OCI-LY3 (cell line): ENCODE measurements around the gene FAM171A2.

ENCODE experiments used
- H2AFZ ChIP-seq: fragments of 200-600, 300-600 bp; shearing (Covaris generic); 2 replicates; pipeline ENCODE4 v1.6.0; 2014; ENCODE audit warnings: antibody characterized with exemption, low read depth, low read length
- H3K27ac ChIP-seq: fragments of 200-600, 300-600 bp; sonication (generic); 2 replicates; pipeline ENCODE4 v1.5.1; 2014; ENCODE audit warnings: mild to moderate bottlenecking, low read length, moderate library complexity, mixed read lengths
- H3K27me3 ChIP-seq: fragments of 200-600, 300-600 bp; sonication (generic); 2 replicates; pipeline ENCODE4 v1.6.1; 2014; ENCODE audit warnings: low read depth, low read length, mixed read lengths
- H3K36me3 ChIP-seq: fragments of 200-600, 300-600 bp; sonication (generic); replicated peaks from 2 replicates; pipeline ENCODE3; 2014; ENCODE audit warnings: low read depth, low read length, mixed read lengths
- H3K4me1 ChIP-seq: fragments of 300-600, 200-600 bp; sonication (generic); 2 replicates; pipeline ENCODE4 v1.6.1; 2014; ENCODE audit warnings: low read length, mixed read lengths
- H3K4me2 ChIP-seq: fragments of 200-600, 300-600 bp; sonication (generic); 2 replicates; pipeline ENCODE4 v1.6.1; 2014; ENCODE audit warnings: low read length, mixed read lengths
- H3K4me3 ChIP-seq: fragments of 300-600, 200-600 bp; sonication (generic); 2 replicates; pipeline ENCODE4 v1.5.1; 2014; ENCODE audit warnings: antibody characterized with exemption, mild to moderate bottlenecking, low read length, moderate library complexity
- H3K79me2 ChIP-seq: fragments of 300-600, 200-600 bp; shearing (Covaris generic); 2 replicates; pipeline ENCODE4 v1.6.1; 2014; ENCODE audit warnings: mild to moderate bottlenecking, low read length, mixed read lengths
- H3K9ac ChIP-seq: fragments of 300-600, 200-600 bp; shearing (Covaris generic); 2 replicates; pipeline ENCODE4 v1.6.0; 2014; ENCODE audit warnings: mild to moderate bottlenecking, low read length, moderate library complexity
- H3K9me3 ChIP-seq: fragments of 200-600, 300-600 bp; shearing (Covaris generic); 2 replicates; pipeline ENCODE4 v1.6.1; 2014; ENCODE audit warnings: low read length, mixed read lengths; ENCODE audit not compliant: insufficient read depth
- H4K20me1 ChIP-seq: fragments of 200-600, 300-600 bp; sonication (generic); 2 replicates; pipeline ENCODE4 v1.6.1; 2016; ENCODE audit warnings: low read length, mixed read lengths; ENCODE audit not compliant: insufficient read depth
- EZH2phosphoT487 ChIP-seq: fragments of 200-600 bp; shearing (Covaris generic); IDR thresholded peaks from 2 replicates; pipeline ENCODE4 v1.6.1; 2018; ENCODE audit warnings: antibody characterized with exemption, mixed run types, low read depth
- TF ChIP-seq, protein P1 (sequence below): fragments of 200-600, 300-600 bp; sonication (generic); IDR thresholded peaks from 2 replicates; pipeline ENCODE4 v1.5.1; 2014; ENCODE audit warnings: antibody characterized with exemption, low read length, low read depth

Gene FAM171A2

DNA sequence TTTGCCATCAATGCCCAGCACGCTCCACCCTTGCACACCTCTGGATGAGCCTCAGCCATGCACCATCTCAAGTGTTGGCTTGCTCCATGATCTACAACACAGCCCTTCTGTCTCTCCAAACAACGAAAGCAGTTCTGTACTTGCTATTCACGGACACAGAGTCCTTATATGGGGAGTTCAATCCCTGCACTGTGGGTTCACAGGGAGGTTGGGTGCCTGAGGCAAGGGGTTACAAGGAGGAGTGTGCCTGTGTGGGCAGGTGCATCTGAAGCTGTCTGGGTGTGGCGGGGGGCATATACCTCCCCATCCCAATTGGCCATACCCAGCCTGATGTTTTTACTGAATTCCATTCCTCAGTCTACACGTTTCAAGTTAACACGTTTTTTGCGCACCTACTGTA lies 49.6 kb downstream of the FAM171A2 start:
- Histone ChIP-seq H2AFZ (no peak overlapping the region), H3K4me2 (no peak overlapping the region), H3K9ac (no peak overlapping the region), H3K27ac (no peak overlapping the region), H3K9me3 (no peaks in the 10 kb centered on the region), H3K36me3 (no peaks in the 10 kb centered on the region), H4K20me1 (no peaks in the 10 kb centered on the region), H3K4me1 (peaks cover 7% of the 10 kb centered on the region), H3K4me3 (no peak overlapping the region), H3K27me3 (no peaks in the 10 kb centered on the region), H3K79me2 (no peaks in the 10 kb centered on the region)
- TF ChIP-seq, protein P1, sequence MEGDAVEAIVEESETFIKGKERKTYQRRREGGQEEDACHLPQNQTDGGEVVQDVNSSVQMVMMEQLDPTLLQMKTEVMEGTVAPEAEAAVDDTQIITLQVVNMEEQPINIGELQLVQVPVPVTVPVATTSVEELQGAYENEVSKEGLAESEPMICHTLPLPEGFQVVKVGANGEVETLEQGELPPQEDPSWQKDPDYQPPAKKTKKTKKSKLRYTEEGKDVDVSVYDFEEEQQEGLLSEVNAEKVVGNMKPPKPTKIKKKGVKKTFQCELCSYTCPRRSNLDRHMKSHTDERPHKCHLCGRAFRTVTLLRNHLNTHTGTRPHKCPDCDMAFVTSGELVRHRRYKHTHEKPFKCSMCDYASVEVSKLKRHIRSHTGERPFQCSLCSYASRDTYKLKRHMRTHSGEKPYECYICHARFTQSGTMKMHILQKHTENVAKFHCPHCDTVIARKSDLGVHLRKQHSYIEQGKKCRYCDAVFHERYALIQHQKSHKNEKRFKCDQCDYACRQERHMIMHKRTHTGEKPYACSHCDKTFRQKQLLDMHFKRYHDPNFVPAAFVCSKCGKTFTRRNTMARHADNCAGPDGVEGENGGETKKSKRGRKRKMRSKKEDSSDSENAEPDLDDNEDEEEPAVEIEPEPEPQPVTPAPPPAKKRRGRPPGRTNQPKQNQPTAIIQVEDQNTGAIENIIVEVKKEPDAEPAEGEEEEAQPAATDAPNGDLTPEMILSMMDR: no peak
- no peak for TF ChIP-seq EZH2phosphoT487

DNA sequence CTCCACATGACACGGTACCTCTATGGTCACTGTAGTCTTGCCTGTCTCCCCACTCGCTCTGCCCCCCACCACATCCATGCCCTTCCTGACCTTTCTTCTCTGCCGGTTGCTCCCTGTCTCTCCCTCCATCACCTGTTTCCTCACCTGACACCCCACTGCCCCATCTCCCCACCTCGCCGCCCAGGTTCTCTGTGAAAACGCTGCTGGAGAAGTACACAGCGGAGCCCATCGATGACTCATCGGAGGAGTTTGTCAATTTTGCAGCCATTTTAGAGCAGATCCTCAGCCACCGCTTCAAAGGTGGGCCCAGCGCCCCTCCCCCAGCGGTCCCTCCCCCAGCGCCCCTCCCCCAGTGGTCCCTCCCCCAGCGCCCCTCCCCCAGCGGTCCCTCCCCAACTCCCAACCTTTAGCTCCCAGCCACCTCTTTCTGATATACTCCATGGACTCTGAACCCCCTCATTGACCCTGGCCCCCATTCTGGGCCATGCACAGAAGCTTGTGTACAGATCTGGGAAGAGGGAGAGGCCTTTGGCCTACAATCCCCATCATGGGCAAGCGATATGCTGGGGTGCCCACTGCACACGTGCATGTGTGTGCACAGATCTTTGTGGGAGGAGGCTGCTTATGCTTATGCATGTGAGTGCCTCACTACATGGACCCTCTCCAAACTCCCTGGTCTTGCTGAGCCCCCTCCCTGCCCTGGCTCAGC lies 51.1 kb downstream of the FAM171A2 start:
- Histone ChIP-seq H3K4me3 (no peak overlapping the region), H3K4me1 (peaks cover 8% of the 10 kb centered on the region), H3K4me2 (no peak overlapping the region), H4K20me1 (no peaks in the 10 kb centered on the region), H3K36me3 (no peaks in the 10 kb centered on the region), H2AFZ (no peak overlapping the region), H3K27ac (no peak overlapping the region), H3K27me3 (no peaks in the 10 kb centered on the region), H3K9me3 (no peaks in the 10 kb centered on the region), H3K79me2 (no peaks in the 10 kb centered on the region), H3K9ac (no peak overlapping the region)
- TF ChIP-seq, protein P1: no peak
- TF ChIP-seq EZH2phosphoT487: no peak

DNA sequence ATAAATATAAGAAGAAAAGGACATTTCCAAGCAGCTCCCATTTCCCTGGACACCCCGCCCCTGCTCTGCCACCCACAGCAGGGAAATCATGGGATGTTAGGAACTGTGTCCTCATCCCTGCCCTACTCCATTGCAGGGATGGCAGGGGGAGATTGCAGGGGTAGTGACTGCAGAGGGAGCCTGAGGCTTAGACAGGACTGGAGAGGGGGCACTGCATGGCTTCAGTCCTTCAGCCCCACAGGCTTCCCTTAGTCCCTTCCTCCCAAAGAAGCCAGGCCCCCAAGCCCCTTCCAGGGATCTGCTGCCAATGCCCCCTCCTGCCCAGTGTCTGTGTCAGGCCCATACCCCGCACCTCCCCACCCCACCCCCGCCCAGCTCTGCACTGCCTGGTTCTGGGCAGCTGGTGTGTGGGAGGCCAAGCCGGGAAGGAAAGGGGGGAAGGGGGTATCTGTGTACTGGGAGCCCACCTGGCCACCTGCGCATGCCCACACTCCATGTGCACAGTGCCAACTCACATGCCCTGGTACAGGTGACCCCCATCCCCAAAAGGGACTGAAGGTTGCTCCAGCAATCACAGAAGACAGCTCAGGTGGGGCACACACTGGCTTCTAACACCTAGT lies 52.0 kb downstream of the FAM171A2 start:
- Histone ChIP-seq H3K4me1 (peaks cover 8% of the 10 kb centered on the region), H3K4me2 (no peak overlapping the region), H3K36me3 (no peaks in the 10 kb centered on the region), H3K9ac (no peak overlapping the region), H3K4me3 (no peak overlapping the region), H3K27ac (no peak overlapping the region), H2AFZ (no peak overlapping the region), H4K20me1 (no peaks in the 10 kb centered on the region), H3K79me2 (no peaks in the 10 kb centered on the region), H3K27me3 (peaks cover 3% of the 10 kb centered on the region; the same call in 1 of the 2 replicates), H3K9me3 (no peaks in the 10 kb centered on the region)
- no peak for TF ChIP-seq EZH2phosphoT487
- TF ChIP-seq, protein P1: no peak

DNA sequence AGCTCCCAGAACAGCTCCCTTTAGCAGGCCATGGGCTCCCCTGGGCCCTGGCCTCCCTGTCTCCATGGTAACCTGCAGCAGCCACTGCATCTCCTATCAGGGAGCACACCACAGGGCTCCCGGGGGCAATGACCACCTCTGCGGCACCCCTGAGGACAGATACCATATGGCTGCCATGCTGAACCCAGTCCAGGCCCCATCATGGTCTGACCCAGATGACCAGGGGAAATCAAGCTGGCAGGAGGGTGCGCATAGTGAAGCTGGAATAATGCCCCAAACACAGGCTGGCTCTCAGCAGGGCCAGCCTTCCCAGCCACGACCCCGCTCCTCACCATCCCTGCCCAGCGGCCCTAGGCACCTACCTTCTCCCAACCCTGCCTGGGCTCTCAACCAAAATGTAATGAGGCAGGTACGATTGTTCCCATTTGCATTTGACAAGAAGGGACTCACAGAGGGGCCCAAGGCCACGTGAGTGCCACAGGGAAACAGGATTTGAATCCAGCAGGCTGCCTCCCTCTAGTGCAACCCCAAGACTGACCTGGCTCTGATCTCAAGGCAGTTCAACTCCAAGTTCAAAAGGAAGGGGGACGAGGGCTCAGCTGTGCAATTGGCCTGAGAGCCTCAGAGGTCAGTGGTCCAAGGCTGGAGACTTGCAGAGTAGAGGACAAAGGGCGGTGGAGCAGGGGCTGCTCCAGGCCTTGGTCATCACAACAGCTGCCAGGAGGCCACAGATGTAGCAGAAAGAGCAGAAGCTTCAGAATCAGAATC lies 52.9 kb downstream of the FAM171A2 start:
- peaks cover 8% of the 10 kb centered on the region for H3K4me1 ChIP-seq
- H3K9me3 ChIP-seq: no peaks in the 10 kb centered on the region
- H3K4me2 ChIP-seq: no peak overlapping the region
- no peak overlapping the region for H3K4me3 ChIP-seq
- TF ChIP-seq, protein P1: no peak
- TF ChIP-seq EZH2phosphoT487: no peak
- no peaks in the 10 kb centered on the region for H3K79me2 ChIP-seq
- no peak overlapping the region for H3K27ac ChIP-seq
- peaks cover 3% of the 10 kb centered on the region; the same call in 1 of the 2 replicates for H3K27me3 ChIP-seq
- no peak overlapping the region for H3K9ac ChIP-seq
- no peak overlapping the region for H2AFZ ChIP-seq
- no peaks in the 10 kb centered on the region for H4K20me1 ChIP-seq
- H3K36me3 ChIP-seq: no peaks in the 10 kb centered on the region
